ENCODE measurements around the gene PLEKHM2. TPM values are rescaled to one million over a fixed set of nuclear protein-coding genes. Genes with fewer than 3 reads are reported as not detected.
A peak's percentile ranks its signal among the peaks of the same experiment; 100 is the strongest.

PLEKHM2 gene, protein sequence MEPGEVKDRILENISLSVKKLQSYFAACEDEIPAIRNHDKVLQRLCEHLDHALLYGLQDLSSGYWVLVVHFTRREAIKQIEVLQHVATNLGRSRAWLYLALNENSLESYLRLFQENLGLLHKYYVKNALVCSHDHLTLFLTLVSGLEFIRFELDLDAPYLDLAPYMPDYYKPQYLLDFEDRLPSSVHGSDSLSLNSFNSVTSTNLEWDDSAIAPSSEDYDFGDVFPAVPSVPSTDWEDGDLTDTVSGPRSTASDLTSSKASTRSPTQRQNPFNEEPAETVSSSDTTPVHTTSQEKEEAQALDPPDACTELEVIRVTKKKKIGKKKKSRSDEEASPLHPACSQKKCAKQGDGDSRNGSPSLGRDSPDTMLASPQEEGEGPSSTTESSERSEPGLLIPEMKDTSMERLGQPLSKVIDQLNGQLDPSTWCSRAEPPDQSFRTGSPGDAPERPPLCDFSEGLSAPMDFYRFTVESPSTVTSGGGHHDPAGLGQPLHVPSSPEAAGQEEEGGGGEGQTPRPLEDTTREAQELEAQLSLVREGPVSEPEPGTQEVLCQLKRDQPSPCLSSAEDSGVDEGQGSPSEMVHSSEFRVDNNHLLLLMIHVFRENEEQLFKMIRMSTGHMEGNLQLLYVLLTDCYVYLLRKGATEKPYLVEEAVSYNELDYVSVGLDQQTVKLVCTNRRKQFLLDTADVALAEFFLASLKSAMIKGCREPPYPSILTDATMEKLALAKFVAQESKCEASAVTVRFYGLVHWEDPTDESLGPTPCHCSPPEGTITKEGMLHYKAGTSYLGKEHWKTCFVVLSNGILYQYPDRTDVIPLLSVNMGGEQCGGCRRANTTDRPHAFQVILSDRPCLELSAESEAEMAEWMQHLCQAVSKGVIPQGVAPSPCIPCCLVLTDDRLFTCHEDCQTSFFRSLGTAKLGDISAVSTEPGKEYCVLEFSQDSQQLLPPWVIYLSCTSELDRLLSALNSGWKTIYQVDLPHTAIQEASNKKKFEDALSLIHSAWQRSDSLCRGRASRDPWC
- polyA plus RNA-seq (30.0 to 51.0 TPM (median 32.1 TPM) in 3 replicates), polyA minus RNA-seq (34.5 to 129 TPM (median 53.2 TPM) in 3 replicates)
- 31.2 TPM for polyA plus RNA-seq (2011; ENCODE audit: low read depth)
- 28.5 and 57.5 TPM in 2 replicates for polyA plus RNA-seq (2011; cell fraction: cytosol; rRNA removed)
- polyA plus RNA-seq (2011; cell fraction: nucleus; rRNA removed): 64.1 and 80.9 TPM in 2 replicates
- 45.4 and 57.8 TPM in 2 replicates for polyA plus RNA-seq (2012; ENCODE audit: low replicate concordance)
- polyA minus RNA-seq (2011; cell fraction: cytosol; rRNA and poly(A)+ RNA removed): 82.5 TPM
- polyA minus RNA-seq (2011; cell fraction: nucleus; rRNA and poly(A)+ RNA removed): 39.5 and 39.7 TPM in 2 replicates

DNA sequence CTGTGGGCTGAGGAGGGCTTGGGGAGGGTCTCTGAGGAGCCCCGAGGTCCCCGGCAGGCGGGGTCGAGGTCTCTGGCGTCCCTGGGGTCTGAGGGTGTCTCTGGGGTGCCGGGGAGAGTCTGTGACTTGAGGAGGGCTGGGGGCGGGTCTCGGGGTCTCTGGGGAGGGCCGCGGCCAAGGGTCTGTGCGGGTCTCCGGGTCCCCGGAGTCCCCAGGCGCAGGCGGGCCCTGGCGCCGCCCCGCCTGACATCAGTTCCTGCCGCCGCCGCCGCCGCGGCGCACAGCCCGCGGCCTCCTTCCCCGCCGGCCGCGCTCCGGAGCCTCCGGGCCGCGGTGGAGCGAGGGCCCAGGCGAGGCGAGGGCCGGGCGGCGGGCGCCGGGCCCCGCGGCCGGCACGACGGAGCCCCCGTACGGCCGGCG is at the start of gene PLEKHM2:
PLEKHM2 (plus strand) TSS at position 279 of the 420 bp plus-strand sequence. CDS start 239 bp downstream, outside the sequence.
- Histone ChIP-seq H3K27ac (ENCODE audit: control insufficient read depth, insufficient read depth, low read length) (peak within 1 kb of the TSS; percentile 93), H3K9me3 (ENCODE audit: control insufficient read depth, low read depth, low read length) (no peaks in the 10 kb centered on the region), H3K4me1 (ENCODE audit: control insufficient read depth, extremely low read depth, insufficient read depth, low read length) (peaks cover 52% of the 10 kb centered on the region), H3K9me1 (ENCODE audit: control insufficient read depth, extremely low read depth, insufficient read depth, low read length) (no peaks in the 10 kb centered on the region), H3K27me3 (ENCODE audit: control insufficient read depth, extremely low read depth, insufficient read depth, low read length) (no peaks in the 10 kb centered on the region), H2AFZ (ENCODE audit: control insufficient read depth, low read length) (peak within 1 kb of the TSS; percentile 56), H3K36me3 (ENCODE audit: control insufficient read depth in 2 of 2, extremely low read depth in 1 of 2, insufficient read depth in 2 of 2, low read length in 2 of 2) (peaks cover 0 to 1% of the 10 kb centered on the region in 2 experiments), H3K9ac (ENCODE audit: control insufficient read depth, extremely low read depth, insufficient read depth, low read length) (peak within 1 kb of the TSS; percentile 93), H3K79me2 (ENCODE audit: control insufficient read depth, insufficient read depth, low read length) (peaks cover 48% of the 10 kb centered on the region), H3K4me3 (ENCODE audit: control insufficient read depth in 2 of 3, extremely low read depth in 1 of 3, insufficient read depth in 2 of 3, low read depth in 1 of 3, low read length in 3 of 3) (peak within 1 kb of the TSS; percentile 70 to 94 (median 89)), H4K20me1 (ENCODE audit: control insufficient read depth, extremely low read depth, insufficient read depth, low read length) (peaks cover 3% of the 10 kb centered on the region), H3K4me2 (ENCODE audit: control insufficient read depth, extremely low read depth, insufficient read depth, low read depth, low read length) (peak within 1 kb of the TSS; percentile 99)
- FAIRE-seq (no peak), DNase-seq (ENCODE audit: low read depth, low spot score) (no peak)
- dilution Hi-C loops (cut with MboI; ENCODE audit: extremely low pct_ligation_motif_present, low sequenced_read_pairs): no loop called here
- TF ChIP-seq EZH2 (IDR thresholded peaks at IDR 0.05; ENCODE audit: low read length): no peak
- TF ChIP-seq, protein P1, sequence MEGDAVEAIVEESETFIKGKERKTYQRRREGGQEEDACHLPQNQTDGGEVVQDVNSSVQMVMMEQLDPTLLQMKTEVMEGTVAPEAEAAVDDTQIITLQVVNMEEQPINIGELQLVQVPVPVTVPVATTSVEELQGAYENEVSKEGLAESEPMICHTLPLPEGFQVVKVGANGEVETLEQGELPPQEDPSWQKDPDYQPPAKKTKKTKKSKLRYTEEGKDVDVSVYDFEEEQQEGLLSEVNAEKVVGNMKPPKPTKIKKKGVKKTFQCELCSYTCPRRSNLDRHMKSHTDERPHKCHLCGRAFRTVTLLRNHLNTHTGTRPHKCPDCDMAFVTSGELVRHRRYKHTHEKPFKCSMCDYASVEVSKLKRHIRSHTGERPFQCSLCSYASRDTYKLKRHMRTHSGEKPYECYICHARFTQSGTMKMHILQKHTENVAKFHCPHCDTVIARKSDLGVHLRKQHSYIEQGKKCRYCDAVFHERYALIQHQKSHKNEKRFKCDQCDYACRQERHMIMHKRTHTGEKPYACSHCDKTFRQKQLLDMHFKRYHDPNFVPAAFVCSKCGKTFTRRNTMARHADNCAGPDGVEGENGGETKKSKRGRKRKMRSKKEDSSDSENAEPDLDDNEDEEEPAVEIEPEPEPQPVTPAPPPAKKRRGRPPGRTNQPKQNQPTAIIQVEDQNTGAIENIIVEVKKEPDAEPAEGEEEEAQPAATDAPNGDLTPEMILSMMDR (optimal IDR thresholded peaks at IDR 0.05 in 1 of 3, IDR thresholded peaks at IDR 0.05 in 1 of 3, conservative IDR thresholded peaks at IDR 0.05 in 1 of 3; ENCODE audit: extremely low read depth in 1 of 3, insufficient read depth in 2 of 3, low read length in 3 of 3): no peak

DNA sequence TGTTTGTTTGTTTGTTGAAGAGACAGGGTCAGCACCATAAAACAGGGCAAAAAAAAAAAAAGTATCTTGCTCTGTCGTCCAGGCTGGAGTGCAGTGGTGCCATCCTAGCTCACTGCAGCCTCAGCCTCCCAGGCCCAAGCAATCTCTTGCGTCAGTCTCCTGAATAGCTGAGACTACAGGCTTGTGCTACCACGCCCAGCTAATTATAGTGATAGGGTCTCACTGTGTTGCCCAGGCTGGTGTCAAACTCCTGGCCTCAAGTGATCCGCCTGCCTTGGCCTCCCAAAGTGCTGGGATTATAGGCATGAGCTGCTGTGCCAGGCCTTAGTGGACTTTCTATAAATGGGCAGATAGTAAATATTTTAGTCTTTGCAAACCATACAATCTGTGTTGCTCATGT is 47.7 kb upstream of the PLEKHM2 start:
- Histone ChIP-seq H3K79me2 (ENCODE audit: control insufficient read depth, insufficient read depth, low read length) (no peaks in the 10 kb centered on the region), H4K20me1 (ENCODE audit: control insufficient read depth, extremely low read depth, insufficient read depth, low read length) (no peaks in the 10 kb centered on the region), H3K4me2 (ENCODE audit: control insufficient read depth, extremely low read depth, insufficient read depth, low read depth, low read length) (no peak overlapping the region), H3K36me3 (ENCODE audit: control insufficient read depth in 2 of 2, extremely low read depth in 1 of 2, insufficient read depth in 2 of 2, low read length in 2 of 2) (peaks cover 26 to 34% of the 10 kb centered on the region in 2 experiments), H3K4me1 (ENCODE audit: control insufficient read depth, extremely low read depth, insufficient read depth, low read length) (no peaks in the 10 kb centered on the region), H3K9ac (ENCODE audit: control insufficient read depth, extremely low read depth, insufficient read depth, low read length) (no peak overlapping the region), H3K9me1 (ENCODE audit: control insufficient read depth, extremely low read depth, insufficient read depth, low read length) (no peaks in the 10 kb centered on the region), H3K9me3 (ENCODE audit: control insufficient read depth, low read depth, low read length) (no peaks in the 10 kb centered on the region), H3K27ac (ENCODE audit: control insufficient read depth, insufficient read depth, low read length) (no peak overlapping the region), H2AFZ (ENCODE audit: control insufficient read depth, low read length) (no peak overlapping the region), H3K4me3 (ENCODE audit: control insufficient read depth in 2 of 3, extremely low read depth in 1 of 3, insufficient read depth in 2 of 3, low read depth in 1 of 3, low read length in 3 of 3) (no peak overlapping the region), H3K27me3 (ENCODE audit: control insufficient read depth, extremely low read depth, insufficient read depth, low read length) (no peaks in the 10 kb centered on the region)
- dilution Hi-C loops (cut with MboI; ENCODE audit: extremely low pct_ligation_motif_present, low sequenced_read_pairs): no loop called here
- DNase-seq (ENCODE audit: low read depth, low spot score) (no peak), FAIRE-seq (no peak)
- TF ChIP-seq EZH2 (IDR thresholded peaks at IDR 0.05; ENCODE audit: low read length): no peak
- TF ChIP-seq, protein P1 (optimal IDR thresholded peaks at IDR 0.05 in 1 of 3, IDR thresholded peaks at IDR 0.05 in 1 of 3, conservative IDR thresholded peaks at IDR 0.05 in 1 of 3; ENCODE audit: extremely low read depth in 1 of 3, insufficient read depth in 2 of 3, low read length in 3 of 3): no peak

Data from keratinocyte (primary cell).